K562 (cell line): ENCODE results near the gene EXOSC6. TPM values are rescaled to one million over a fixed set of nuclear protein-coding genes. Genes with fewer than 3 reads are reported as not detected.

Source experiments
- BMI1 ChIP-seq: fragments of 150-350 bp; IDR thresholded peaks from 2 replicates; pipeline ENCODE4 v1.6.1; 2014; ENCODE audit warnings: low read length
- CHD1 ChIP-seq: fragments of 200-600 bp; sonication (generic); IDR thresholded peaks from one replicate; pipeline ENCODE4 v1.6.1; 2012; ENCODE audit warnings: mild to moderate bottlenecking, moderate library complexity, low read length, inconsistent platforms
- ETV5 ChIP-seq: sonication (generic); formaldehyde crosslinking; IDR thresholded peaks from 2 replicates; pipeline ENCODE4 v1.4.0; 2020; ENCODE audit warnings: low read depth, mild to moderate bottlenecking, missing genetic modification reagents
- FOXA1 ChIP-seq: fragments of 450-650 bp; IDR thresholded peaks from 2 replicates; pipeline ENCODE4 v1.6.1; 2016; ENCODE audit warnings: mild to moderate bottlenecking, borderline replicate concordance
- GTF2A2 ChIP-seq: IDR thresholded peaks from 2 replicates; pipeline ENCODE4 v1.6.1; 2016; ENCODE audit warnings: mild to moderate bottlenecking, missing genetic modification characterization, missing compliant biosample characterization
- HNRNPUL1 ChIP-seq: fragments of 200-400 bp; formaldehyde crosslinking; IDR thresholded peaks from 2 replicates; pipeline ENCODE4 v1.6.1; 2017; ENCODE audit warnings: low read length
- KDM5B ChIP-seq: fragments of 200-600 bp; sonication (generic); IDR thresholded peaks from 2 replicates; pipeline ENCODE4 v1.6.1; 2012; ENCODE audit warnings: low read depth, mild to moderate bottlenecking, moderate library complexity, low read length, control low read depth, inconsistent platforms; ENCODE audit not compliant: insufficient replicate concordance
- MAFK ChIP-seq: IDR thresholded peaks from 2 replicates; pipeline ENCODE4 v1.6.1; 2011; ENCODE audit warnings: low read length, improper control_type of control experiment
- MBD2 ChIP-seq: sonication (generic); IDR thresholded peaks from 2 replicates; pipeline ENCODE4 v1.6.1; 2016; ENCODE audit warnings: low read depth, borderline replicate concordance
- NFE2 ChIP-seq: IDR thresholded peaks from 2 replicates; pipeline ENCODE4 v1.6.1; 2014; ENCODE audit warnings: antibody characterized with exemption, low read depth
- NFIC ChIP-seq: fragments of 450-650 bp; IDR thresholded peaks from 2 replicates; pipeline ENCODE4 v1.6.1; 2017; ENCODE audit warnings: mild to moderate bottlenecking, inconsistent platforms
- PHF20 ChIP-seq: fragments of 450-650 bp; IDR thresholded peaks from 2 replicates; pipeline ENCODE4 v1.6.1; 2018; ENCODE audit not compliant: partially characterized antibody
- SIN3B ChIP-seq: fragments of 450-650 bp; IDR thresholded peaks from 2 replicates; pipeline ENCODE4 v1.6.1; 2017; ENCODE audit warnings: low read depth, mild to moderate bottlenecking, moderate library complexity
- TARDBP ChIP-seq: fragments of 450-650 bp; IDR thresholded peaks from 2 replicates; pipeline ENCODE4 v1.6.1; 2016
- TEAD4 ChIP-seq, 2 experiments: sonication (generic) in 1 of 2; formaldehyde crosslinking in 1 of 2; IDR thresholded peaks; 2 replicates each; pipeline versions ENCODE4 v1.6.1 to v1.8.0; 2012 to 2022; ENCODE audit warnings: borderline replicate concordance in 1 of 2, inconsistent platforms in 1 of 2, low read length in 1 of 2, mild to moderate bottlenecking in 1 of 2, missing genetic modification reagents in 1 of 2
- ZNF12 ChIP-seq: sonication (generic); formaldehyde crosslinking; IDR thresholded peaks from 2 replicates; pipeline ENCODE4 v1.4.0; 2020; ENCODE audit warnings: mild to moderate bottlenecking, missing genetic modification reagents
- ZNF133 ChIP-seq: fragments of 250-450 bp; sonication (Bioruptor Pico); IDR thresholded peaks from 2 replicates; pipeline ENCODE4 v1.4.0; 2020; ENCODE audit warnings: mild to moderate bottlenecking
- ZNF174 ChIP-seq: fragments of 250-450 bp; sonication (Bioruptor Pico); IDR thresholded peaks from 2 replicates; pipeline ENCODE4 v1.4.0; 2020; ENCODE audit warnings: mild to moderate bottlenecking
- ZNF77 ChIP-seq: fragments of 250-450 bp; sonication (Bioruptor Pico); IDR thresholded peaks from 2 replicates; pipeline ENCODE4 v1.5.0; 2020
- polyA plus RNA-seq, 8 experiments: library from polyadenylated mRNA; depleted of rRNA in 4 of 8; stranded (reverse) in 5 of 8; unstranded in 3 of 8; fragments of >200 nt; fragmentation: Nextera tagmentation in 2 of 8; fragmentation: Illumina TruSeq in 1 of 8; extraction: Ambion mirVana in 2 of 8; extraction: Trizol in 1 of 8; gene quantifications; 2 replicates each; pipeline versions ENCODE4 v1.2.1 to v1.2.3, GENCODE V29; 2011 to 2014; ENCODE audit warnings: inconsistent platforms in 1 of 8, missing spikeins in 1 of 8
- total RNA-seq, 7 experiments: library from RNA; depleted of rRNA in 6 of 7; stranded (reverse); fragments of >200 nt in 6 of 7; fragmentation: Illumina TruSeq in 2 of 7; extraction: Trizol in 2 of 7; gene quantifications; 2 replicates each; pipeline versions ENCODE4 v1.2.1 to v1.2.3, GENCODE V29; 2011 to 2021; ENCODE audit warnings: low replicate concordance in 1 of 7
- TF ChIP-seq, protein P1 (sequence below): fragments of 450-650 bp; formaldehyde crosslinking; IDR thresholded peaks from 2 replicates; pipeline ENCODE4 v1.4.0; 2020; ENCODE audit warnings: mild to moderate bottlenecking, moderate library complexity
- TF ChIP-seq, protein P2 (sequence below): fragments of 450-650 bp; conservative IDR thresholded peaks from 2 replicates; pipeline ENCODE4 v1.6.1; 2016; ENCODE audit warnings: missing genetic modification characterization, low read depth, mild to moderate bottlenecking, missing compliant biosample characterization, moderate library complexity
- TF ChIP-seq, protein P3 (sequence below): sonication (generic); formaldehyde crosslinking; IDR thresholded peaks from 2 replicates; pipeline ENCODE4 v1.8.1; 2023; ENCODE audit warnings: mild to moderate bottlenecking, missing genetic modification reagents

The EXOSC6 gene
- total and polyA plus RNA-seq, 9 of the 15 experiments (the other 6 are each of a cell fraction or from before 2014, with no cell fraction given): 9.2 to 29.0 (median 15.6) TPM

DNA sequence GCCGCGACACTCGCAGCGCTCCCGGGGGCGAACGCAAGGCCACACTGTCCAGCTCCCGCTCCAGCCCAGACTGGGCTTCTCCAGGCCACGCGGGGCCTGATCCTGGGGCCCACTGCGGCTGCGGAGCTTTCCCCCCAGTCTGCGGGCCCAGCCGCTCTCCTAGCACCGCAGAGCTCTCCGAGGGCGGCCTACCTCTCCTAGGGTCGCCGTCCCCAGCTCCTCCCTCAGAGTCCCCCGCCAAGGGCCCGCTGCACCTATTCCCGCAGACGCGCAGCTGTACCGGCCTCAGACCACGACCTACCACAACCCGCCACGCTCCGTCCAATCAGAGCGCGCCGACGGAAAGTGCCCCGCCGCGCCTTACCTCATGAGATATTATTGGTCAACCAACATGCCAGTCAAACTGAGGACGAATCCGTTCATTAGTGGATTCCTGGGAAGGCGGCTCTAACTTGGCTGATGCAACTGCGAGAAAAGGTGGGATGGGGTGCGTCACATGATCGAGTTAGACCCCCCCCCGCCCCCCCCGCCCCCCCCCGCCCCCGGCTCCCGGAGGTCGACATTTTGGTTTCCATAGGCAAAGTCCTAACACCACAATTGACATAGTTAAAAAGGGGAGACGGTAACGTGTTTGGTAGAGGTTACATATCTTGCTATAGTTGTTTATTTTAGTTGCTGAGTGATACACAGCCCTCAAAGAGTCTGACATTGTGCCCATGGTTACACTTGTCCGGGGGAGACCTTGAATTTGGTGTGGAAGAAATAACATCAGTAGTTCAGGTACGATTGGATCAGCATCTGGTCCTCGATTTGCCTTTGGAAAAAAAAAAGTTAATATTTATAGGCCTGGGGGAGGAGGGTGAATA lies 37.7 kb upstream of the EXOSC6 start, which contains the start of gene AARS1 (continued):
- TF ChIP-seq, protein P1, sequence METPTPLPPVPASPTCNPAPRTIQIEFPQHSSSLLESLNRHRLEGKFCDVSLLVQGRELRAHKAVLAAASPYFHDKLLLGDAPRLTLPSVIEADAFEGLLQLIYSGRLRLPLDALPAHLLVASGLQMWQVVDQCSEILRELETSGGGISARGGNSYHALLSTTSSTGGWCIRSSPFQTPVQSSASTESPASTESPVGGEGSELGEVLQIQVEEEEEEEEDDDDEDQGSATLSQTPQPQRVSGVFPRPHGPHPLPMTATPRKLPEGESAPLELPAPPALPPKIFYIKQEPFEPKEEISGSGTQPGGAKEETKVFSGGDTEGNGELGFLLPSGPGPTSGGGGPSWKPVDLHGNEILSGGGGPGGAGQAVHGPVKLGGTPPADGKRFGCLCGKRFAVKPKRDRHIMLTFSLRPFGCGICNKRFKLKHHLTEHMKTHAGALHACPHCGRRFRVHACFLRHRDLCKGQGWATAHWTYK: peak; percentile 80
- TF ChIP-seq TARDBP (peak; percentile 30; the same call in 1 of the 2 replicates), NFE2 (no peak), NFIC (peak; percentile 61), MBD2 (peak; percentile 98), HNRNPUL1 (no peak), MAFK (no peak), BMI1 (no peak), PHF20 (peak; percentile 56), ETV5 (peak; percentile 46; the same call in 1 of the 2 replicates), CHD1 (peak; percentile 87), KDM5B (peak; percentile 90), GTF2A2 (no peak), ZNF174 (CRISPR knock-in tag) (no peak), ZNF133 (no peak), FOXA1 (no peak), ZNF12 (CRISPR knock-in tag) (no peak; the same call in 1 of the 2 replicates), SIN3B (peak; percentile 61; the same call in 1 of the 2 replicates), TEAD4 (IDR thresholded peaks at IDR 0.05; ENCODE audit: low read length) (0 out of 2 replicates have a peak, but pooled peaks have one; percentile 33), TEAD4 (CRISPR knock-in tag; IDR thresholded peaks at IDR 0.05; ENCODE audit: borderline replicate concordance) (no peak), ZNF77 (CRISPR knock-in tag) (no peak)
- TF ChIP-seq, protein P2, sequence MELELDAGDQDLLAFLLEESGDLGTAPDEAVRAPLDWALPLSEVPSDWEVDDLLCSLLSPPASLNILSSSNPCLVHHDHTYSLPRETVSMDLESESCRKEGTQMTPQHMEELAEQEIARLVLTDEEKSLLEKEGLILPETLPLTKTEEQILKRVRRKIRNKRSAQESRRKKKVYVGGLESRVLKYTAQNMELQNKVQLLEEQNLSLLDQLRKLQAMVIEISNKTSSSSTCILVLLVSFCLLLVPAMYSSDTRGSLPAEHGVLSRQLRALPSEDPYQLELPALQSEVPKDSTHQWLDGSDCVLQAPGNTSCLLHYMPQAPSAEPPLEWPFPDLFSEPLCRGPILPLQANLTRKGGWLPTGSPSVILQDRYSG (tag): no peak
- TF ChIP-seq, protein P3, sequence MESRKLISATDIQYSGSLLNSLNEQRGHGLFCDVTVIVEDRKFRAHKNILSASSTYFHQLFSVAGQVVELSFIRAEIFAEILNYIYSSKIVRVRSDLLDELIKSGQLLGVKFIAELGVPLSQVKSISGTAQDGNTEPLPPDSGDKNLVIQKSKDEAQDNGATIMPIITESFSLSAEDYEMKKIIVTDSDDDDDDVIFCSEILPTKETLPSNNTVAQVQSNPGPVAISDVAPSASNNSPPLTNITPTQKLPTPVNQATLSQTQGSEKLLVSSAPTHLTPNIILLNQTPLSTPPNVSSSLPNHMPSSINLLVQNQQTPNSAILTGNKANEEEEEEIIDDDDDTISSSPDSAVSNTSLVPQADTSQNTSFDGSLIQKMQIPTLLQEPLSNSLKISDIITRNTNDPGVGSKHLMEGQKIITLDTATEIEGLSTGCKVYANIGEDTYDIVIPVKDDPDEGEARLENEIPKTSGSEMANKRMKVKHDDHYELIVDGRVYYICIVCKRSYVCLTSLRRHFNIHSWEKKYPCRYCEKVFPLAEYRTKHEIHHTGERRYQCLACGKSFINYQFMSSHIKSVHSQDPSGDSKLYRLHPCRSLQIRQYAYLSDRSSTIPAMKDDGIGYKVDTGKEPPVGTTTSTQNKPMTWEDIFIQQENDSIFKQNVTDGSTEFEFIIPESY (CRISPR knock-in tag): peak; percentile 62; the same call in 1 of the 2 replicates
